Ascending aorta (tissue), 2 donors: Measurements from ENCODE around the gene KCNAB1. TPM values are rescaled to one million over a fixed set of nuclear protein-coding genes. Genes with fewer than 3 reads are reported as not detected.

Source experiments
- DNase-seq, 2 donors: peaks; one replicate each; pipeline ENCODE4 v3.0.0-alpha.2; 2019; ENCODE audit warnings: low spot score in 2 of 2
- H3K27ac ChIP-seq, 2 donors: fragments of 200-600 bp; sonication (generic); one replicate each; pipeline ENCODE4 v1.5.1; 2016 to 2017; ENCODE audit warnings: mild to moderate bottlenecking in 1 of 2
- H3K27me3 ChIP-seq: fragments of 200-600 bp; sonication (generic); one replicate; pipeline ENCODE4 v1.5.1; 2017
- H3K36me3 ChIP-seq, 2 donors: fragments of 200-600 bp; sonication (generic); one replicate each; pipeline ENCODE4 v1.5.1; 2016
- H3K4me1 ChIP-seq, 2 donors: fragments of 200-600 bp; sonication (generic); one replicate each; pipeline ENCODE4 v1.5.1; 2016 to 2017; ENCODE audit warnings: mild to moderate bottlenecking in 1 of 2
- H3K4me3 ChIP-seq, 2 donors: fragments of 200-600 bp; sonication (generic); one replicate each; pipeline ENCODE4 v1.5.1; 2016 to 2017; ENCODE audit warnings: mild to moderate bottlenecking in 1 of 2
- H3K9me3 ChIP-seq, 2 donors: fragments of 200-600 bp; sonication (generic); one replicate each; pipeline ENCODE4 v1.5.1; 2016
- intact Hi-C: fragments of 100-400 bp; cut with DNase I; formaldehyde crosslinking; loops from one replicate; pipeline ENCODE4 v1.15.1; 2023
- total RNA-seq: library from RNA; depleted of rRNA; stranded (reverse); fragments of >200 nt; gene quantifications from one replicate; pipeline ENCODE4 v1.1.0, GENCODE V29; 2016
- TF ChIP-seq, protein P1 (sequence below), 3 experiments: fragments of 200-600 bp in 2 of 3; fragments of 450-650 bp in 1 of 3; sonication (generic) in 2 of 3; IDR thresholded peaks; one replicate each; pipeline ENCODE4 v1.5.1; 2016 to 2019; ENCODE audit warnings: antibody characterized with exemption in 3 of 3, mild to moderate bottlenecking in 1 of 3, moderate library complexity in 1 of 3

Gene KCNAB1
- total RNA-seq, 1 donor from 2014 or later = 15.1 TPM

DNA sequence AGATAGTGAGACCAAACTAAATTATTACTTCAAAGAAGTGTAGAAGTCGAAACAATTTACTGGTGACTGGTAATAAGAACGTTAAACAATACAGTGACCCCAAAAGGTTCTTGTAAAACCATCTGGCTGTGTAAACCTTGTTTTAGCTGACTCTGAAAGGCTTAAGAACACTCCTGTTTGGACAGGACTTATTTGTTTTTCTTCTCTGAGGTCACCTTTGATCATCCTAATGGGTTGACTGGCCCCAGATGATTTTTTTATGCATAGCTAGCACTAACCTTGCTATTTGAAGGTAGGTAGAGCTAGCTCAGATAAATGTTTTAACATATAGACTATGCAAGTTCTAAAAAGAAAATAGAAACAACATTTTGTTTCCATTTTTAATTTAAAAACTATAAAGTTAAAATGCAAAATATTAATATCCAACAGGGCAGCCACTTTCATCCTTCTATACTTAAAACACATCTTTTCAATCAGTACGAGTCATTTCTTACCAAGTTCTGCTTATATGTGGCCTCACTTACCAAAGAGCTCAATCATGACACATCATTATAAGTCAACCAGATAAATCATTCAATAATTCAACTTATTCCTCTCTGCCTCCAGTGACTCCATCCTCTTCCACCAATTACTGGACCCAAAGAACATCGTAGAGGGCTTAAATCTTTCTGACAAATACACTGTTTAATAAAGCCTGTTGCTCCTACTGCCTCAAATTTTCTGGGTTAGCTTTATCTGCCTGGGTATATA, 275.8 kb downstream of the KCNAB1 start:
- Histone ChIP-seq H3K27me3 (no peaks in the 10 kb centered on the region), H3K36me3 (no peaks in the 10 kb centered on the region), H3K4me3 (no peak overlapping the region), H3K9me3 (no peaks in the 10 kb centered on the region), H3K4me1 (peaks cover 0 to 3% of the 10 kb centered on the region in 2 donors), H3K27ac (no peak overlapping the region)
- TF ChIP-seq, protein P1, sequence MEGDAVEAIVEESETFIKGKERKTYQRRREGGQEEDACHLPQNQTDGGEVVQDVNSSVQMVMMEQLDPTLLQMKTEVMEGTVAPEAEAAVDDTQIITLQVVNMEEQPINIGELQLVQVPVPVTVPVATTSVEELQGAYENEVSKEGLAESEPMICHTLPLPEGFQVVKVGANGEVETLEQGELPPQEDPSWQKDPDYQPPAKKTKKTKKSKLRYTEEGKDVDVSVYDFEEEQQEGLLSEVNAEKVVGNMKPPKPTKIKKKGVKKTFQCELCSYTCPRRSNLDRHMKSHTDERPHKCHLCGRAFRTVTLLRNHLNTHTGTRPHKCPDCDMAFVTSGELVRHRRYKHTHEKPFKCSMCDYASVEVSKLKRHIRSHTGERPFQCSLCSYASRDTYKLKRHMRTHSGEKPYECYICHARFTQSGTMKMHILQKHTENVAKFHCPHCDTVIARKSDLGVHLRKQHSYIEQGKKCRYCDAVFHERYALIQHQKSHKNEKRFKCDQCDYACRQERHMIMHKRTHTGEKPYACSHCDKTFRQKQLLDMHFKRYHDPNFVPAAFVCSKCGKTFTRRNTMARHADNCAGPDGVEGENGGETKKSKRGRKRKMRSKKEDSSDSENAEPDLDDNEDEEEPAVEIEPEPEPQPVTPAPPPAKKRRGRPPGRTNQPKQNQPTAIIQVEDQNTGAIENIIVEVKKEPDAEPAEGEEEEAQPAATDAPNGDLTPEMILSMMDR (IDR thresholded peaks at IDR 0.05) = no peak
- intact Hi-C loops = no loop called here
- DNase-seq = no peak

DNA sequence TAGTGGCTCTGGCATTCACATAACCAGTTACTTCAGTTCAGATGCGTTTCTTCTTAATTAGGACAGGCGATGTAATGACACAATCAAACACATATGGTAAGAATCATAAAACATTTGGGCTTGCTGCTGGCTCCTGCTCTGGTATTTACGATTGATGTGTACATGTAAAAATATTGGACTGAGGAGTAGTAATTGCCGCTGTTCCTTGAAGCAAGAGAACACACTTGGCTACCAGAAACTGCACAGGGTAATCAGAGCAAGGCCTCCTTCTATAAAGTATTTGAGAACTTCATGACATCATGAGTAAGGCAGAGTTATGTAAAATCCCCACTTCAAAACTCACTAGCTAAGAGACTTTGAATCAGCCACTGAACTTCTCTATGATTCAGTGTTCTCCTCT, 276.5 kb downstream of the KCNAB1 start:
- no peaks in the 10 kb centered on the region for H3K27me3 ChIP-seq
- peaks cover 0 to 6% of the 10 kb centered on the region in 2 donors for H3K4me1 ChIP-seq
- H3K4me3 ChIP-seq = no peak overlapping the region
- no peak overlapping the region for H3K27ac ChIP-seq
- no peaks in the 10 kb centered on the region for H3K36me3 ChIP-seq
- H3K9me3 ChIP-seq = no peaks in the 10 kb centered on the region
- TF ChIP-seq, protein P1 (IDR thresholded peaks at IDR 0.05) = no peak
- intact Hi-C loops = no loop called here
- DNase-seq = no peak

GRCh38 chr3:156397534-156397933, 277.2 kb downstream of the KCNAB1 start:
- H3K27me3 ChIP-seq = no peaks in the 10 kb centered on the region
- H3K9me3 ChIP-seq = no peaks in the 10 kb centered on the region
- H3K36me3 ChIP-seq = no peaks in the 10 kb centered on the region
- H3K4me3 ChIP-seq = no peak overlapping the region
- no peak overlapping the region for H3K27ac ChIP-seq
- intact Hi-C loops = no loop called here
- H3K4me1 ChIP-seq = peaks cover 0 to 10% of the 10 kb centered on the region in 2 donors
- TF ChIP-seq, protein P1 (IDR thresholded peaks at IDR 0.05) = no peak
- DNase-seq = no peak

DNA sequence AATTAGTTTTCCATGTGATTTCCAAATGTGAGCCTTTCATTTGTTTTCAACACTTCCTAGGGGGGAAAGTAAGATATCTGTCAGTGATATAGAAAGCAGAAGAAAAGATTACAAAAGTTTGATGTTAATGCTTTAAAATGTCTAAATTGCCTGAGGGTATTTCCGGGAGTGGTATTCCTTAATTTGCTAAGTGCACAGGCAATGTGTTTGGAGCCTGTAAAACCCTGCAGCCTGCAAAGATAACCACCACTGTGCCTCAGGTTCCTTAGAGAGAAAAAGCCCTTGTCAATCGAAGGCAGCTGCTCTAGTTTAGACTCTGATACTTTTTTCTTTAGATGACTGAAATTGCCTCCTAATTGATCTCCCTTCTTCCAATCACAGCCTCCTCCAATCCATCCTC, 279.7 kb downstream of the KCNAB1 start:
- no peaks in the 10 kb centered on the region for H3K36me3 ChIP-seq
- no peak for DNase-seq
- no peak overlapping the region for H3K27ac ChIP-seq
- no peak overlapping the region for H3K4me3 ChIP-seq
- TF ChIP-seq, protein P1 (IDR thresholded peaks at IDR 0.05) = no peak
- no peaks in the 10 kb centered on the region for H3K27me3 ChIP-seq
- no peaks in the 10 kb centered on the region for H3K9me3 ChIP-seq
- intact Hi-C loops = no loop called here
- peaks cover 0 to 10% of the 10 kb centered on the region in 2 donors for H3K4me1 ChIP-seq

DNA sequence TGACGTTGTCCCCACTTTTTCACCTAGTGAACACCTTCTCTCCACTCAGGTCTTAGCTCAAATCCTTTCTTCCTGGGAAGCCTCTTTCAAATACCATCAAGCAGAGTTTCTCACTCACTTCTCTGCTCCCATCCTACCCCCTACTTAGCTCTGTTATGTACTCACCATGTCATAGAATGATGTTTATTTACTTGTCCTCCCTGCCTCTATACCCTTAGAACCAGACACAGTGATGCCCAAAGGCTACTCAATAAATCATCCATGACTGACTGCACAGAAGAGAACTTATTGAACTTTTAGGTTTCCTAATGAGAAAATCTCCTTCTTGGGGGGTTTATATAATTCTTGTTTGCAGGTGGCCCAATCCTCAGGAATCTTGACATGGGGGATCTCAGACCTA, 280.4 kb downstream of the KCNAB1 start:
- Histone ChIP-seq H3K27me3 (no peaks in the 10 kb centered on the region), H3K27ac (no peak overlapping the region), H3K4me1 (peaks cover 0 to 10% of the 10 kb centered on the region in 2 donors), H3K36me3 (no peaks in the 10 kb centered on the region), H3K9me3 (no peaks in the 10 kb centered on the region), H3K4me3 (no peak overlapping the region)
- TF ChIP-seq, protein P1 (IDR thresholded peaks at IDR 0.05) = no peak
- DNase-seq = no peak
- intact Hi-C loops = no loop called here
